Stimulated activated CD4-positive, alpha-beta T cell treated with anti-CD3 and anti-CD28 coated beads, TNF-alpha, amount 100 ng/mL, for 1 hour (primary cell): ENCODE data around the gene PRC1.
A peak's percentile ranks its signal among the peaks of the same experiment; 100 is the strongest.
"Not testable (repeated sequence)": the region's sequence is repeated elsewhere in the genome, so short reads cannot be mapped to it uniquely, and the experiment has no call there.

Experiments used
- DNase-seq, 3 donors: peaks; one replicate each; pipeline ENCODE4 v3.0.0-alpha.2; 2020; ENCODE audit warnings: low read depth in 3 of 3, low spot score in 1 of 3

PRC1 gene

GRCh38 chr15:90934256-90934948, 59.9 kb downstream of the PRC1 start:
- DNase-seq = peak; percentile 63 to 75 (median 64)

- no peak for DNase-seq
Observed at GRCh38 chr15:90933301-90933700, 61.0 kb downstream of the PRC1 start.

GRCh38 chr15:90932660-90932991, 61.7 kb downstream of the PRC1 start:
- DNase-seq = no peak

- DNase-seq = peak; percentile 67 to 95 (median 74)
Observed at GRCh38 chr15:90931828-90932659, 62.3 kb downstream of the PRC1 start, which contains the start of gene HDDC3. Gene HDDC3, minus strand, starts transcription at chr15:90932549. Its CDS starts 9 bp downstream, at chr15:90932540.

GRCh38 chr15:90931575-90931827, 62.8 kb downstream of the PRC1 start:
- DNase-seq = no peak

- DNase-seq = no peak
Observed at GRCh38 chr15:90930861-90931574, 63.3 kb downstream of the PRC1 start.

- no peak for DNase-seq
Observed at GRCh38 chr15:90929246-90930019, 64.9 kb downstream of the PRC1 start.

- not testable (repeated sequence) for DNase-seq
Observed at GRCh38 chr15:90928106-90928505, 66.2 kb downstream of the PRC1 start.

GRCh38 chr15:90926766-90927165, 67.6 kb downstream of the PRC1 start:
- not testable (repeated sequence) for DNase-seq

GRCh38 chr15:90924375-90924774, 70.0 kb downstream of the PRC1 start:
- no peak for DNase-seq

GRCh38 chr15:90922712-90923322, 71.5 kb downstream of the PRC1 start:
- not testable (repeated sequence) for DNase-seq

- DNase-seq = no peak
Observed at GRCh38 chr15:90921887-90922286, 72.4 kb downstream of the PRC1 start.

GRCh38 chr15:90918835-90919234, 75.5 kb downstream of the PRC1 start:
- DNase-seq = no peak

GRCh38 chr15:90918034-90918788, 76.1 kb downstream of the PRC1 start:
- no peak for DNase-seq

- no peak for DNase-seq
Observed at GRCh38 chr15:90917569-90917968, 76.8 kb downstream of the PRC1 start.

- DNase-seq = no peak
Observed at GRCh38 chr15:90916461-90916860, 77.9 kb downstream of the PRC1 start.
